Liver (tissue), 3 donors: ENCODE results near the gene NFRKB.

Experiments used
- ATF3 ChIP-seq: IDR thresholded peaks from 2 replicates; pipeline ENCODE4 v1.6.1; 2016; ENCODE audit warnings: antibody characterized with exemption
- CTCF ChIP-seq: fragments of 150-350 bp; IDR thresholded peaks from 2 replicates; pipeline ENCODE4 v1.5.1; 2017; ENCODE audit warnings: improper control_type of control experiment, low read depth, low read length; ENCODE audit not compliant: missing input control
- JUND ChIP-seq, 2 donors: IDR thresholded peaks; 2 replicates each; pipeline ENCODE4 v1.6.1; 2016; ENCODE audit warnings: antibody characterized with exemption in 2 of 2
- MAX ChIP-seq: IDR thresholded peaks from 2 replicates; pipeline ENCODE4 v1.6.1; 2016; ENCODE audit warnings: antibody characterized with exemption
- RAD21 ChIP-seq, 2 donors: IDR thresholded peaks; 2 replicates each; pipeline ENCODE4 v1.6.1; 2016; ENCODE audit warnings: antibody characterized with exemption in 2 of 2, mild to moderate bottlenecking in 2 of 2
- REST ChIP-seq: IDR thresholded peaks from 2 replicates; pipeline ENCODE4 v1.6.1; 2016; ENCODE audit warnings: antibody characterized with exemption, mild to moderate bottlenecking
- RXRA ChIP-seq, 2 donors: IDR thresholded peaks; 2 replicates each; pipeline ENCODE4 v1.6.1; 2017 to 2018; ENCODE audit warnings: antibody characterized with exemption in 2 of 2, mild to moderate bottlenecking in 1 of 2
- SP1 ChIP-seq: IDR thresholded peaks from 2 replicates; pipeline ENCODE4 v1.6.1; 2018; ENCODE audit warnings: antibody characterized with exemption, mild to moderate bottlenecking
- TAF1 ChIP-seq: conservative IDR thresholded peaks from 2 replicates; pipeline ENCODE4 v1.6.1; 2016; ENCODE audit warnings: antibody characterized with exemption, mild to moderate bottlenecking
- YY1 ChIP-seq: IDR thresholded peaks from 2 replicates; pipeline ENCODE4 v1.6.1; 2016; ENCODE audit warnings: antibody characterized with exemption, mild to moderate bottlenecking
- donor health status: healthy.
- donor health status: healthy.

GRCh38 chr11:129932381-129933067 is 37.1 kb upstream of the NFRKB start:
- TF ChIP-seq REST (no peak), SP1 (no peak), CTCF (no peak), MAX (no peak), RAD21 (IDR thresholded peaks at IDR 0.05) (no peak), JUND (IDR thresholded peaks at IDR 0.05) (no peak), ATF3 (no peak), RXRA (IDR thresholded peaks at IDR 0.05) (no peak), TAF1 (no peak), YY1 (no peak)
